GM12891 (cell line): ENCODE results near the gene MGMT.

Source experiments
- POLR2A ChIP-seq: IDR thresholded peaks from 2 replicates; pipeline ENCODE4 v1.6.1; 2011; ENCODE audit warnings: low read depth, low read length, control low read depth
- POLR2AphosphoS5 ChIP-seq: IDR thresholded peaks from 2 replicates; pipeline ENCODE4 v1.6.1; 2011; ENCODE audit warnings: low read depth, low read length, control low read depth
- SPI1 ChIP-seq: IDR thresholded peaks from 2 replicates; pipeline ENCODE4 v1.6.1; 2011; ENCODE audit warnings: low read depth, low read length, control low read depth

DNA sequence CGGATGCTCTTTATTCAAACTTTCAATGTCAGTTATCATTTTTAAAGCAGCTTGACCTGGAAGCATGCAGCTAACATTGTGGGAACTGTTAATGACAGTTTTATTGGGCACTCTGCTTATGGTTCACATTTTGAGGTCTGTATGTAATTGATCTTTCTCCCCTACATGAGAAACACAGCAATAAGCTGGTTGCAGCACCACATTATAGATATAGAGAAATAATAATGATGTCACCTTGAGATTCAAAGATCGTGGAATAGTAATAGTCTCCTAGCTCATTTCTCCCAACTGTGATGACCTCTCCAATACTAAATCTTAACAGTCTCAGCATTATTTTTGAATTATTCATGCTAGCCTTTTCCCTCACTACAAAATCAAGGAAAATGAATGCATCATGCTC, 22.7 kb upstream of the MGMT start:
- TF ChIP-seq POLR2A (no peak), POLR2AphosphoS5 (no peak), SPI1 (no peak)
